GM19023 (cell line): ENCODE measurements around the gene S100A1.
"Not testable (repeated sequence)": the region's sequence is repeated elsewhere in the genome, so short reads cannot be mapped to it uniquely, and the experiment has no call there.

ENCODE experiments used
- ATAC-seq: cut with Tn5 transposase; IDR thresholded peaks from one replicate; pipeline ENCODE4 v1.9.1; 2021; ENCODE audit warnings: mild to moderate bottlenecking, moderate library complexity; ENCODE audit not compliant: unreplicated experiment

The S100A1 gene

GRCh38 chr1:153629971-153630370 lies 1.7 kb downstream of the S100A1 start:
- no peak for ATAC-seq

- ATAC-seq: no peak
Observed at GRCh38 chr1:153630384-153630783, 2.1 kb downstream of the S100A1 start.

- ATAC-seq: no peak
Observed at GRCh38 chr1:153631047-153632022, 3.1 kb downstream of the S100A1 start.

- peak; percentile 5 for ATAC-seq
Observed at GRCh38 chr1:153633161-153633753, 5.0 kb downstream of the S100A1 start.

GRCh38 chr1:153633754-153634665 lies 5.8 kb downstream of the S100A1 start, which contains the start of gene CHTOP:
Gene CHTOP (plus strand): TSS chr1:153634066. CDS start chr1:153636589, 2,523 bp downstream.
- ATAC-seq: peak; percentile 90

- no peak for ATAC-seq
Observed at GRCh38 chr1:153635872-153636271, 7.6 kb downstream of the S100A1 start.

GRCh38 chr1:153636312-153636711 lies 8.1 kb downstream of the S100A1 start:
- ATAC-seq: no peak

GRCh38 chr1:153638261-153638660 lies 10.0 kb downstream of the S100A1 start:
- ATAC-seq: no peak

GRCh38 chr1:153639280-153639679 lies 11.0 kb downstream of the S100A1 start:
- ATAC-seq: no peak

- ATAC-seq: not testable (repeated sequence)
Observed at GRCh38 chr1:153640213-153640612, 12.0 kb downstream of the S100A1 start.

- no peak for ATAC-seq
Observed at GRCh38 chr1:153640861-153641260, 12.6 kb downstream of the S100A1 start.

- no peak for ATAC-seq
Observed at GRCh38 chr1:153642161-153642560, 13.9 kb downstream of the S100A1 start.

GRCh38 chr1:153643100-153643499 lies 14.9 kb downstream of the S100A1 start:
- ATAC-seq: no peak

- no peak for ATAC-seq
Observed at GRCh38 chr1:153643816-153644215, 15.6 kb downstream of the S100A1 start.

GRCh38 chr1:153646672-153647345 lies 18.6 kb downstream of the S100A1 start:
- no peak for ATAC-seq

- no peak for ATAC-seq
Observed at GRCh38 chr1:153647346-153647714, 19.1 kb downstream of the S100A1 start.

GRCh38 chr1:153648000-153648643 lies 19.9 kb downstream of the S100A1 start:
- no peak for ATAC-seq

GRCh38 chr1:153649137-153649862 lies 21.1 kb downstream of the S100A1 start:
- ATAC-seq: no peak

GRCh38 chr1:153649863-153650235 lies 21.6 kb downstream of the S100A1 start:
- no peak for ATAC-seq
